Fibroblast of lung (primary cell): ENCODE data around the gene GLB1L3.

Experiments used
- CTCF ChIP-seq, 2 donors: IDR thresholded peaks in 1 of 2; conservative IDR thresholded peaks in 1 of 2; 1 replicate in 1 of 2; 2 replicates in 1 of 2; pipeline ENCODE4 v1.5.1; 2011 to 2012; ENCODE audit warnings: low read length in 2 of 2, control low read depth in 1 of 2, inconsistent platforms in 1 of 2, low read depth in 1 of 2, mild to moderate bottlenecking in 1 of 2
- EZH2 ChIP-seq: IDR thresholded peaks from 2 replicates; pipeline ENCODE4 v1.5.1; 2012; ENCODE audit warnings: low read length, control low read depth, mild to moderate bottlenecking; ENCODE audit errors: missing control alignments

- TF ChIP-seq CTCF (conservative IDR thresholded peaks at IDR 0.05 in 1 of 2, IDR thresholded peaks at IDR 0.05 in 1 of 2; ENCODE audit: low read depth in 1 of 2, low read length in 2 of 2) (no peak), EZH2 (no peak)
Observed at GRCh38 chr11:134312223-134312622, 36.0 kb downstream of the GLB1L3 start.
